H1 (cell line): ENCODE data around the gene UBE3C.

ENCODE experiments used
- CTCF ChIP-seq, 3 experiments: IDR thresholded peaks; 1 replicate in 2 of 3; 2 replicates in 1 of 3; pipeline versions ENCODE4 v1.5.1 to v1.6.1; 2011; ENCODE audit warnings: low read length in 3 of 3, mild to moderate bottlenecking in 3 of 3, inconsistent platforms in 2 of 3, low read depth in 1 of 3, moderate library complexity in 1 of 3; ENCODE audit not compliant: insufficient read depth in 1 of 3; ENCODE audit errors: control extremely low read depth in 1 of 3
- GABPA ChIP-seq: IDR thresholded peaks from 2 replicates; pipeline ENCODE4 v1.6.1; 2011; ENCODE audit warnings: mild to moderate bottlenecking, low read length, moderate library complexity, borderline replicate concordance; ENCODE audit not compliant: insufficient read depth
- PHF8 ChIP-seq: fragments of 200-600 bp; sonication (generic); conservative IDR thresholded peaks from 2 replicates; pipeline ENCODE4 v1.7.1; 2012; ENCODE audit warnings: low read depth, mild to moderate bottlenecking, inconsistent platforms, low read length, moderate library complexity
- RXRA ChIP-seq: IDR thresholded peaks from 2 replicates; pipeline ENCODE4 v1.6.1; 2011; ENCODE audit warnings: low read depth, mild to moderate bottlenecking, low read length, moderate library complexity; ENCODE audit not compliant: insufficient read depth
- SRF ChIP-seq: IDR thresholded peaks from 2 replicates; pipeline ENCODE4 v1.6.1; 2011; ENCODE audit warnings: mild to moderate bottlenecking, low read depth, low read length, moderate library complexity

GRCh38 chr7:157155959-157156358, 17.2 kb downstream of the UBE3C start:
- TF ChIP-seq CTCF (IDR thresholded peaks at IDR 0.05; ENCODE audit: control extremely low read depth in 1 of 3, insufficient read depth in 1 of 3, low read depth in 1 of 3, low read length in 3 of 3) = no peak
- TF ChIP-seq GABPA = no peak
- no peak for TF ChIP-seq SRF
- no peak for TF ChIP-seq RXRA
- no peak for TF ChIP-seq PHF8
